ENCODE data around the gene SNAP25.

The SNAP25 gene

DNA sequence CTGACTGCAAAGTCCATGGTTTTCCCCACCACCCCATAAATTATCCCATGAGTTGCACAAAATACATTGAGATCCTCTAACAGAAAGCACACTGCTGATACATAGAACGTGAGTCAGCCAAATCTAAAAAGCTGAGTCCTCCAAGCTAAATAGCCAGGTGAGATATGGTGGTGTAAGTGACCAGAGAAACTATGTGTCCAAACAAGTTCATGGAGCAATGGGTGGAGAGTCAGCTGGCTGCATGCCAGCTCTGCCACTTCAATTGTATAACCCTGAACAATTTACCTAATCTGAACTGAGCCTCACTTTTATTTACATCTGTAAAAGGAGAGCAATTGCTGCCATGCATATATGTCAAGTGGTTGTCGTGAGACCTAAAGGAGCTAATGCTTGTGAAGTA lies 9.7 kb downstream of the SNAP25 start:
- no peak for DNase-seq (ENCODE audit: extremely low read depth, low read depth)
- TF ChIP-seq, protein P1, sequence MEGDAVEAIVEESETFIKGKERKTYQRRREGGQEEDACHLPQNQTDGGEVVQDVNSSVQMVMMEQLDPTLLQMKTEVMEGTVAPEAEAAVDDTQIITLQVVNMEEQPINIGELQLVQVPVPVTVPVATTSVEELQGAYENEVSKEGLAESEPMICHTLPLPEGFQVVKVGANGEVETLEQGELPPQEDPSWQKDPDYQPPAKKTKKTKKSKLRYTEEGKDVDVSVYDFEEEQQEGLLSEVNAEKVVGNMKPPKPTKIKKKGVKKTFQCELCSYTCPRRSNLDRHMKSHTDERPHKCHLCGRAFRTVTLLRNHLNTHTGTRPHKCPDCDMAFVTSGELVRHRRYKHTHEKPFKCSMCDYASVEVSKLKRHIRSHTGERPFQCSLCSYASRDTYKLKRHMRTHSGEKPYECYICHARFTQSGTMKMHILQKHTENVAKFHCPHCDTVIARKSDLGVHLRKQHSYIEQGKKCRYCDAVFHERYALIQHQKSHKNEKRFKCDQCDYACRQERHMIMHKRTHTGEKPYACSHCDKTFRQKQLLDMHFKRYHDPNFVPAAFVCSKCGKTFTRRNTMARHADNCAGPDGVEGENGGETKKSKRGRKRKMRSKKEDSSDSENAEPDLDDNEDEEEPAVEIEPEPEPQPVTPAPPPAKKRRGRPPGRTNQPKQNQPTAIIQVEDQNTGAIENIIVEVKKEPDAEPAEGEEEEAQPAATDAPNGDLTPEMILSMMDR (IDR thresholded peaks at IDR 0.05; ENCODE audit: low read depth, low read length, missing control alignments): no peak
- no peak overlapping the region for H3K4me3 ChIP-seq (replicated peaks; ENCODE audit: low read depth, low read length)

DNA sequence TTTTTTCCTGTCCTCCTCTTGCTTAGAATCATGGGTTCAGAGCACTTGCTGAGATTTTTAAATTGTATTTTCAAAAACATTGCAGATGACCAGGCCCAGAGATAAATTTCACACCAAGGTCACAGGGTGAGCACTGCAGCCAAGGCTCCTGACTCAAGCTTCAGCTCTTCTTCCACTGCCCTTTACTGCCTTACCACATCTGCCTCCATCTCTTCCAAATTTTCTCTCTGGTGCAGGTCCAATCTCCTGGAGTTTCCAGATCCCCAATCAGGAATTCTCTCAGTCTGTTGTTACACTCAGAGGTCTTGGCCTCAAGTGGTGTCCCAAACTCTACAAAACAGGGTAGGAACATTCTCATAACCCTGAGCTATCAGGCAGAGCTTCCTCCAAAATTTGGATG lies 12.7 kb downstream of the SNAP25 start:
- H3K4me3 ChIP-seq (replicated peaks; ENCODE audit: low read depth, low read length): no peak overlapping the region
- no peak for DNase-seq (ENCODE audit: extremely low read depth, low read depth)
- TF ChIP-seq, protein P1 (IDR thresholded peaks at IDR 0.05; ENCODE audit: low read depth, low read length, missing control alignments): no peak

DNA sequence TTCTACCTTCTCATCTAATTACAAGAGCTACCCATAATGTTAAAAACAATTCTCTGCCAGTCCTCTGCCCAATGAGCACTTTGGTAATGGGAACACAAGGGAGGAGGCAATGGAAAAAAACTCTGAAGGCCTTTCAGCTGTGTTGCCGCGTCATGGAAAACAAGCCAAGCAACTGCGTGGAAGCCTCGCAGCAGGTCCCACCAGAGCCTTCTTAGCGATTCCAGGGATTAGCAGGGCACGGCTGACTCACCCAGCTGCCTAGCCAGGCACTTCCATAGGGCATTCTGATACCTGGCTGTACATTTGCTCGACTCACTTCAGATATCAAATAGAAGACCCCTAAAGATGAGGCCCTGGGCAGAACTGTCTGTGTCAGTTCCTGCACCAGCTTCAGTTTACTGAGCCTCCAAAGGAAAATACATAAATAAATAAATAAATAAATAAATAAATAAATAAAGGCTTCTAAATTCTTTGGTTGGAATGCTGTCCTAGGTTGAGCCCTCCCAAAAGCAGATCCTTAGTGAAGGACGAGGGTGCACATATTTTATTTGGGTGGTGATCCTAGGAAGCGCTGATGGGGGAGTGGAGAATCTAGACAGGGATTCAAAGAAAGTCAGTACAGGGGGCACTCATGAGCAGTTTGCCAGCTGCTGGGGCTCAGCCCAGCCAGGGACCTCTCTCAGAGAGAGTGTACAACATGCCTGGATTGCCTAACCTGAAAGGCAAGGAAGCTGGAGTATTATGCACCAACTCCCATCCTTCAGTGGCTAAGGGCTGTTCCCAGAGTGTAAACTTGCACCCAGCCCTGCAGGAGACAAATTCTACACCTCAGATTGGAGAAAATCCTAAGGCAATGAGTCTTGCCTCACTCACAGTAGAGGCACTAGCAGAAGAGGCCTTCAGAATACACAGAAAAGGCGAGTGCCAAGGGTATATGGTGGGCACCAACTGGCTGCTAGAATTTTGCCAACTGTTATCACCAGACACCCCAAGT lies 18.2 kb downstream of the SNAP25 start:
- DNase-seq (ENCODE audit: extremely low read depth, low read depth): no peak
- no peak overlapping the region for H3K4me3 ChIP-seq (replicated peaks; ENCODE audit: low read depth, low read length)
- TF ChIP-seq, protein P1 (IDR thresholded peaks at IDR 0.05; ENCODE audit: low read depth, low read length, missing control alignments): no peak

DNA sequence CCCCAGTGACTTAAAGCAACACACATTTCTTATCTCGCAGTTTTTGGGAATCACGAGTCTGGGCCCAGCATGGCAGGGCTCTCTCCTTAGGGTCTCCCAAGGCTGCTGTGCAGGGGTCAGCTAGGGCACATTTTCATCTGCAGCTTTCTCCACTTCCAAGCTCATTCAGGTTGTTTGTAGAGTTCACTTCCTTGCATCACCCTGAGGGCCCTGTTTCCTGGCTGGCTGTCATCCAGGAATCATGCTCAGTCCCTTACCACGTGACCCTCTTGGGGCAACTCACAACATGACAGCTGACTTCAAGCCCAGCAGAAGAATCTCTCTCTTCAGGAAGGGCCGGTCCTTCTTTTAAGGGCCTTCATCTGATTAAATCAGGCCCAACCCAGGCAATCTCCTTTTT lies 21.3 kb downstream of the SNAP25 start:
- no peak overlapping the region for H3K4me3 ChIP-seq (replicated peaks; ENCODE audit: low read depth, low read length)
- TF ChIP-seq, protein P1 (IDR thresholded peaks at IDR 0.05; ENCODE audit: low read depth, low read length, missing control alignments): no peak
- no peak for DNase-seq (ENCODE audit: extremely low read depth, low read depth)

DNA sequence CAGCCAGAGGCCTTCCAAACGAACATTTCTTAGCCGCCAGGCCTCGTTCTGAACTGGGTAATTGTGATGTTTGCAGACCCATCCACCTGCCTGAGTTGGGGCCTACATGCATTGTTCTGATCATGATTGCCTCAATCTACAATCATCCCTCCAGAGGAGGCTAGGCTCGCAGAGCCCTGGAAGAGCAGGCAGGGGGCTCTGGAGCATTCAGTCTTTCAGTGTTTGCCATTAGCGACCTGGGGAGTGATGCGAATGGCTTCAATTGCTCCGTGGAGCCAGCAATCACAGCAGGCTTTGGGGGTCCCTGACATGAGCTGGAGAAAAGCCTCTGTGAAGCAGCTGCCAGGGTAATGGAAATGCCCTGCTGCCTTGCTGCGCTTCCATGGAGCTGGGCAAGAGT lies 22.0 kb downstream of the SNAP25 start:
- H3K4me3 ChIP-seq (replicated peaks; ENCODE audit: low read depth, low read length): no peak overlapping the region
- TF ChIP-seq, protein P1 (IDR thresholded peaks at IDR 0.05; ENCODE audit: low read depth, low read length, missing control alignments): no peak
- DNase-seq (ENCODE audit: extremely low read depth, low read depth): no peak

DNA sequence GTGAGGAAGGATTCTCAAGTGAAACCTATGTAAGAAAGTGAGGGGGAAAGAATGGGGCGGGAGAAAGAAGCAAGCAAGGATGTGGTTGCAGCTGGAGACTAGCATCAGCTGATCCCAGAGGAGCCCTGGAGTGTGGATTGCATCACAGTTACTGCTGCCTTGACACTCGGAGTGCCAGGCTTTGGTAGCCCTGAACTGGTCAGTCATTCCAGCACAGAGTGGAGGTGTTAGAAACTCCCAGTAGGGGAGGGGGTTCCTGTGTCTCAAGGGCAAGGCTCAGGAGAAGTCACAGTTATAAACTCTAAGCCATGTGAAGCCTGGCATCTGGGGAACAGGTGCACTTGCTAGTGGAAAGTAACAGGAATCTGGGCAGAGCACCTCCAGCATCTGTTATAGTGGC lies 23.5 kb downstream of the SNAP25 start:
- H3K4me3 ChIP-seq (replicated peaks; ENCODE audit: low read depth, low read length): no peak overlapping the region
- TF ChIP-seq, protein P1 (IDR thresholded peaks at IDR 0.05; ENCODE audit: low read depth, low read length, missing control alignments): no peak
- no peak for DNase-seq (ENCODE audit: extremely low read depth, low read depth)

Data from HFF-Myc (cell line).